HG02852 (cell line): ENCODE results near the gene BNC2.
"Not testable (repeated sequence)": the region's sequence is repeated elsewhere in the genome, so short reads cannot be mapped to it uniquely, and the experiment has no call there.

Experiments used
- ATAC-seq: cut with Tn5 transposase; IDR thresholded peaks from one replicate; pipeline ENCODE4 v1.9.1; 2021; ENCODE audit warnings: mild to moderate bottlenecking, moderate library complexity; ENCODE audit not compliant: unreplicated experiment

The BNC2 gene

DNA sequence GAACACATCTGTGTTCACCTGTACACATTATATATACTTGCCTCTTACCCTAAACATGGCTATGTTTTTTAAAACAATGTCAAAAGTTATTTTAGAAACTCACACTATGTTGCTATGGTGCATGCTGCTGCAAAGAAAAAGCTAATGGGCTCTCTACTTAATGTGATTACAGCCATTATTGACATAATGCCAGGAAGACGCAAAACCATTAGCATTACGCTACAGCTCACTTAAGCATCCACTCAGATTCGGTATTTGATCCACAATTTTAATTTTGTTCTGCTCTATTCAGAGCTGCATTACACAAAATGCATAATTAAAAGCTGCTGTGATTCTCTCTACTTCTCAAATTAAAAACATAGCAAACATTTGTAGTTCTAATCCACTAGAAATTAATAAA, 395.2 kb downstream of the BNC2 start:
- no peak for ATAC-seq

DNA sequence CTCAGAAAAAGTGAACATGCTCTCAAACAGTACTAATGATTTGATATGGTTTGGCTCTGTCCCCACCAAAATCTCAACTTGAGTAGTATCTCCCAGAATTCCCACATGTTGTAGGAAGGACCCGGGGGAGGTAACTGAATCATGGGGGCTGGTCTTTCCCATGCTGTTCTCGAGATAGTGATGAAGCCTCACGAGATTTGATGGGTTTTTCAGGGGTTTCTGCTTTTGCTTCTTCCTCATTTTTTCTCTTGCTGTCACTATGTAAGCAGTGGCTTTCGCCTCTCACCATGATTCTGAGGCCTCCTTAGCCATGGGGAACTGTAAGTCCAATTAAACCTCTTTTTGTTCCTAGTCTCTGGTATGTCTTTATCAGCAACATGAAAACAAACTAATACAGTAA, 401.3 kb downstream of the BNC2 start:
- no peak for ATAC-seq

DNA sequence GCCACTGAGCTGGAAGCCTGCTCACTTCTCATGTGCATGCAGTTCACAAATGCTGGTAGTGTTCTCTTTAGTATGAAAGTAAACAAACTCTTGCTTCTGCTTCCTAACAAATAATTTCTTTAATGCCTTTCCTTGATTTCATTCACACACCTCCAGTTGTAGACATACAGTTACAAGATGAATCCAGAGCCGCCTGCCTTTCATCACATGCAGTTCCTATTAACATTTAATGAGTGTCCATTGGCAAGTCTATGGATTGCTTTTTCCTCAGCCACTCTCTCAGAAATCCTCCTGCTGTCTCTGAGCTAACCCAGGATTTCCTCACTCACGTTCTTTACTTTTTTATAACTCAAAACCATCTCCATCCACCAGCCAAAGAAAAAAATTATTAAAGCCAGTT, 408.6 kb downstream of the BNC2 start:
- ATAC-seq: no peak

- ATAC-seq: peak; percentile 31
Observed at GRCh38 chr9:16461137-16461840, 409.2 kb downstream of the BNC2 start.

- no peak for ATAC-seq
Observed at GRCh38 chr9:16460696-16461095, 409.8 kb downstream of the BNC2 start.

DNA sequence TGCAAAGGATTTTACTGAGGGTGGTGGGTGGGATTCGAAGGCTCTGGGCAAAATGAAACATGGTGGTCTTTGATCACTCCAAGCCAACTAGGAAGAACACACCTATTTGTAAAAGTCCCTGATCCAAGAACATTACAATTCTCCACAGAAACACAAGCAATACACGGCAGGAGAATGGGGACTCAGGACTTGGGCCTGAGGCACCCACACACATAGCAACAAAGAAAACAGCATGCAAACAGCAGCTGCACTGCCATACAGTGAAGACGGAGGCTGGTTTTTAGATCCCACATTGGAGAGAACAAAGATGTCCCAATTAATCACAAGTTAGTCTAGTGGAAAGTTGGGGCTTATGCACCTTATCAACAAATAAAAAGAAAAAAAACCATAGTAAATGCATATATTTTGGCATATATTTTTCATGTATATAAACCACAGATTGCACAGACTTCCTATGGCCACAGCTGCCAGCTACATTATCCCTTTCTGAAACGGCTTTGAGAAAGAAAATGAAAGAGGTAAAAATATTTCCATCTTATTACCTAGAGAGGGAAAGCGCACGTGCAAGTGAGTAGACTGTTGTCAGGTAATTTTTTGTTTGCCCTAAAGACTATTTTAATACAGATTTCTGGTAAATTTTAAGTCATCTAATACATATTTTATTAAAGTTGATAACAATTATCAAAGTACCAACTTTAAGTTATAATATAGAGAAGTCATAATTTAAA, 410.9 kb downstream of the BNC2 start:
- ATAC-seq: peak; percentile 60

DNA sequence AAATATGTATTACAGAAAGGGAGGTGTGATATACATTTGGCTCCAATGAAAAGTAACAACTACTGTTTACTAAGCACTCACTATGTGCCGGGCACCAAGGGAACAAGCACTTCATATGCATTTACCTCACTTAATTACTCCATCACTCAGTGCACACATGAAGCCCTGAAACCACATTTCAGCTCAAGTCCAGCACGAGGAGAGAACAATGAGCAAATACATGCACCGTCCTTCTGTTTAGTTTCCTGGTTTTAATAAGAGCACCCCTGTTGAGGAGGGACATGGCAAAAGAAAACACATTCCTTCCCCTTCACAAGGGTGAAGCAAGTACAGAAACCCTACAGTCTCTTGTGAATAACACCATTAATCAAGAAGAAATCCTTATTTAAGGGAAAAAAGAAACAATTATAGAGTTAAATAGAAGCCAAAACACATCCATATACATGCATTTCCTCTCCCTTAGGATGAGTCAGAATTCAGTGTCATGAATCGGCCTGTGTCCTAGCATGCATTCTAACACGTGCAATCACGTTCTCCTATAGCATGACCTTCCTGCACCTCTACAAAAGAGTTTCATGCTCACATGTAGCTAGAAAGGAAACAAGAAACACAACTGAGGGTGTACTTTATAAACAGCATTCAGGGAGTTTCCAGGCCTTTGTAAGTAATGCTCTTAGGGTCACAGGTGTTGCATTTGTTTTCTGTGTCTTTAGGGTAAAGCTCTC, 411.6 kb downstream of the BNC2 start:
- ATAC-seq: peak; percentile 78

DNA sequence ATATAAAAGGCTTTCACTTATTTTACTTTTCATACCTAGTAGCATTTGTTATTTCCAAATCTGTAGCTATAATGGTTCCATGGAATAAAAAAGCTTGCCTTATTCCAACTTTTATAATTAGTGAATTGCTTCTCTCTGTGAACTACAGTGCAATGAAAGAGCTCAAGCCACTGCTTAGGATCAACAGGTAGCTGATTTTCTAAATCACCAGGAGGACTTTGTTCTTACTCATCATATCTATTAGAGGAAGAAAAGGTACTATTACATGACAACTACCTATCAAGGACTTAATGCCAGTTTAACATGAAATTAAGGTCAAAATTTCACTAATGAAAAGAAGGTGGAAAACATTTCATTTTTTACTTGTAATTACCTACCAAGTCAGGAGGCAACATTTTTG, 414.6 kb downstream of the BNC2 start:
- no peak for ATAC-seq

- no peak for ATAC-seq
Observed at GRCh38 chr9:16453390-16453789, 417.1 kb downstream of the BNC2 start.

DNA sequence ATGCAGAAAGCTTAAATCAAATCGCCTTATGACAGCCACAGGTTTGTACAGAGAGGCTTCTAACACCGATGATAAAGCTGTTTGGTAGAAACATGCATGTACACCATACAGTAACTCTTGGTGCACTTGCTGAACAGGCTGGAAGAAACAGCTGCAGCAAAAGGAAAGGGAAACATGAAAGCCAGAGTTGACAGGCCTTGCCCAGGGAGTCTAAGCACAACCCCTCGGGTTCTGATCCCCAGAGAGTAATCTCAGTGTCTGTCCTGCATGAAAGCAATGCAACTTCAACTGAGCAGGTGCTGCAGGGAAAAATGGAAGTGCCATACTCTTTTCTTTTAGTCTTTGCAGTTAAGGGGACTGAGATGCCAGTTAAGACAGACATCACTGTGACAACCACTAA, 419.9 kb downstream of the BNC2 start:
- ATAC-seq: peak; percentile 63

DNA sequence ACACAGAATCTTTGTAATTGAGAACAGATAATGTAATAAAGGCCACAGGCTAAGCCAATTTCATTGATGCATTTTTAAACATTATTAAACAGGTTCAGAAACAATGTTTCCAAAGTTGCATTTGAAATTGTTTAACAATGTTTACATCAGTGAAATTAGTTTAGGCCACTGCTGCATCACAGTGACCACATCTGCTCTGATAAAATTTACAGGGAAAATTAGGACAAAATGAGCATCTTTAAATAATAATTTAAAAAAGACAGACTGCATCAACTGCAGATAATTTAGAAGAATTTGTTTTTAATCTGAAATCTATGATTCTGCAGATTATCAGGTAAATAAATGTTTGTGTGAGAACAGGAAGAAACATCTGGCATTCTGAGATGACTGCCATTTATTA, 420.4 kb downstream of the BNC2 start:
- no peak for ATAC-seq

GRCh38 chr9:16449076-16449730, 421.3 kb downstream of the BNC2 start:
- ATAC-seq: no peak

GRCh38 chr9:16447946-16448345, 422.5 kb downstream of the BNC2 start:
- ATAC-seq: no peak

GRCh38 chr9:16446636-16447035, 423.8 kb downstream of the BNC2 start:
- ATAC-seq: no peak

GRCh38 chr9:16445141-16445920, 425.1 kb downstream of the BNC2 start:
- no peak for ATAC-seq

GRCh38 chr9:16442622-16443021, 427.8 kb downstream of the BNC2 start:
- ATAC-seq: no peak

DNA sequence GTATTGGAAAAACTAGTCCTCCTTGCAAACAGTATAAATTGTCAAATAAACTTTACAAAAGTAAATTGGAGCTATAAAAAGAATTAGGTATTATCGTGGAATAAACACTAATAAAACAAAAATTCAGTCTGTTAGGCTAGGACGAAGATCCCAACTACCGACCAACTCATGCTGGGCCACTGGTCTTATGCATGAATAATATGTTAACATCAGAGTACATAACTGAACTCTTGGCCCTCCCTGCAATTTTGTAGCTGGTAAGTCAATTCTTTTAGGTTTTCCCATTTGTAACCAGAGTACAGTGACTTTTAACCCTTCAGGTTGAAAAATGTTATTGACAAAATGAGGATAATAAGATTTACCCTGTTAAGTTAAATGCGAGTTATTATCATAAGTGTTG, 428.7 kb downstream of the BNC2 start:
- no peak for ATAC-seq

DNA sequence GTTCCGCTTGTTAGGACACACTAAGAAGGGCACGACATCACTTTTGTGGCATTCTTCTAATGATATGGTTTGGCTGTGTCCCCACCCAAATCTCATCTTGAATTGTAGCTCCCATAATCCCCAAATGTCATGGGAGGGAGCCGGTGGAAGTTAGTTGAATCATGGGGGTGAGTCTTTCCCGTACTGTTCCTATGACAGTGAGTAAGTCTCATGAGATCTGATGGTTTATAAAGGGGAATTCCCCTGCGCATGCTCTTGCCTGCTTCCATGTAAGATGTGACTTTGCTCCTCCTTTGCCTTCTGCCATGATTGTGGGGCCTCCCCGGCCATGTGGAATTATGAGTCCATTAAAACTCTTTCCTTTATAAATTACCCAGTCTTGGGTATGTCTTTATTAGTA, 431.6 kb downstream of the BNC2 start:
- ATAC-seq: not testable (repeated sequence)

GRCh38 chr9:16436545-16436944, 433.9 kb downstream of the BNC2 start:
- ATAC-seq: no peak

DNA sequence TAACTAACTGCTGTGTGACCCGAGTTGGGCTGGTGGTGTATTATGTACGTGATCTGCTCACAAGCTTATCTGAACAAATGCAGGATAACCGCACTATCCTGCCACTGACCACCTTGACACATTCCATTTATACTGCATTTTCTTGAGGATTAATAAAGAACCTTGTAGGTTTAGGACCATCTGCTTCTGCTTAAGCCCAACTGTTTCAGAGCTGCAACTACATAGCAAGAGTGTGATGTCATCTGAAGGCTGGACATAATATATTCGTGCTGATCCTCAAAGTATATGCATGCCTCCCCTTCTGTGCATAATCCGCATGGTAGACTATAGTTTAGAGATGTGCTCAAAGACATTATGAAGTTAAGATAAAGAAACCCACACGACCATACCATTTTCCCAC, 435.9 kb downstream of the BNC2 start:
- ATAC-seq: no peak

DNA sequence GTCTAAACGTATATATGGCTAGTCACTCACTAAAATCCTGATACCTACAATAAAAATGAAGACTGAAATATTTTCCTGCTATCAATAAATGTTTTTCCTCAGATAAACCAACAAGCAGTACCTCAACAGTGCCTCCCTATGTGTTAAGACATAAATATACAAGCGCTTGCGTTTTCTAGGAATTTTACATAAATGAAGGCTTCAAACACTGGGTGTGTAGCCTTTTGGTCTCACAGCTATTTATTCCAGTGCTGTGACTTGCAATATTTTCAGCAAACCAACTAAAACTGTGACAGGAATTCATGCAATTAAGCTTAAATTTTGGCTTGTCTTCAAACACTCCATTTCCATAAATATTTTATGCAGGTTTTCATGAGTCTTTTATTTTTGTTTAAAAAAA, 437.0 kb downstream of the BNC2 start:
- ATAC-seq: no peak
